AML-193 (cell line): Measurements from ENCODE around the gene TTC36.
A peak's percentile ranks its signal among the peaks of the same experiment; 100 is the strongest.
"Not testable (repeated sequence)": the region's sequence is repeated elsewhere in the genome, so short reads cannot be mapped to it uniquely, and the experiment has no call there.

Experiments
- DNase-seq, 2 experiments: peaks; one replicate each; lab custom pipeline; 2025; lab: John Stamatoyannopoulos, UW

Gene TTC36

GRCh38 chr11:118532091-118532490 lies 4.8 kb downstream of the TTC36 start:
- DNase-seq = no peak

- no peak for DNase-seq
Measured at GRCh38 chr11:118532852-118533768, 5.8 kb downstream of the TTC36 start.

GRCh38 chr11:118533769-118534729 lies 6.8 kb downstream of the TTC36 start:
- DNase-seq = no peak

GRCh38 chr11:118535261-118535660 lies 8.0 kb downstream of the TTC36 start:
- DNase-seq = no peak

GRCh38 chr11:118536726-118537125 lies 9.5 kb downstream of the TTC36 start:
- no peak for DNase-seq

GRCh38 chr11:118537409-118537980 lies 10.2 kb downstream of the TTC36 start:
- DNase-seq = no peak

GRCh38 chr11:118544010-118544646 lies 16.9 kb downstream of the TTC36 start:
- DNase-seq = no peak

GRCh38 chr11:118544647-118545010 lies 17.4 kb downstream of the TTC36 start:
- no peak for DNase-seq

- no peak for DNase-seq
Measured at GRCh38 chr11:118545533-118545932, 18.3 kb downstream of the TTC36 start.

- DNase-seq = no peak
Measured at GRCh38 chr11:118547132-118547531, 19.9 kb downstream of the TTC36 start.

- no peak for DNase-seq
Measured at GRCh38 chr11:118552341-118552740, 25.1 kb downstream of the TTC36 start.

- no peak for DNase-seq
Measured at GRCh38 chr11:118560806-118561205, 33.5 kb downstream of the TTC36 start.

GRCh38 chr11:118565051-118565450 lies 37.8 kb downstream of the TTC36 start:
- DNase-seq = no peak

- no peak for DNase-seq
Measured at GRCh38 chr11:118569670-118570069, 42.4 kb downstream of the TTC36 start.

GRCh38 chr11:118570787-118571186 lies 43.5 kb downstream of the TTC36 start:
- no peak for DNase-seq

- DNase-seq = not testable (repeated sequence)
Measured at GRCh38 chr11:118571701-118572060, 44.4 kb downstream of the TTC36 start.

GRCh38 chr11:118572061-118572980 lies 45.0 kb downstream of the TTC36 start, which contains the start of gene ARCN1:
Gene ARCN1 (plus strand): TSS chr11:118572409. CDS start chr11:118572548, 139 bp downstream.
- DNase-seq = peak; percentile 32 to 61

GRCh38 chr11:118572981-118573550 lies 45.8 kb downstream of the TTC36 start:
- peak; percentile 9 to 31 for DNase-seq

- DNase-seq = no peak
Measured at GRCh38 chr11:118574636-118575035, 47.4 kb downstream of the TTC36 start.

- not testable (repeated sequence) for DNase-seq
Measured at GRCh38 chr11:118577995-118578394, 50.7 kb downstream of the TTC36 start.
